ENCODE results near the gene ZDHHC3. TPM values are rescaled to one million over a fixed set of nuclear protein-coding genes. Genes with fewer than 3 reads are reported as not detected.

The ZDHHC3 gene
- total RNA-seq, 2 donors from 2014 or later, result 63.7 to 69.7 TPM

DNA sequence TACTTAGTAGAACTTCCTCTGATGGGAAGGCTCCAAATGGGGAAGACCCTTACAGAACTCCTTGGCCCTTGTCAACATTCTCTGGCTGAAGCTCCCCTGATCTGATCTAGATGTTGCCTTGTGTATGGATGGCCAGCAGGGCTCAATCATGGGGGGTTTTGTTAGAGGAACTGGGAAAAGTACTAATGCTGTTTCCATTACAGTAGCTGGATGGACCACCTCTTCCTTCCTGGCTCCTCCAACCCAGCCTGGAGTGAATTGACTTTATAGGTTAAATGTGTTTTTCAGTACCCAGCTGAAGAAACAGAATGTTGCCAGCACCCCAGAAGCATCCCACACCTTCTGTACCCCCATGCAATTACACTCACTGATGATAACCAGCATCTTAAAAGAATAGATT, 27.4 kb upstream of the ZDHHC3 start:
- Histone ChIP-seq H3K9ac (ENCODE audit: extremely low read depth, low read length, poor library complexity, severe bottlenecking) (no peak overlapping the region), H3K27ac (ENCODE audit: low read depth, low read length) (no peak overlapping the region), H3K36me3 (ENCODE audit: control insufficient read depth, insufficient read depth, low read length) (peaks cover 88% of the 10 kb centered on the region), H3K9me3 (ENCODE audit: control insufficient read depth, low read length) (peaks cover 23% of the 10 kb centered on the region), H3K27me3 (ENCODE audit: control insufficient read depth, insufficient read depth, low read length, poor library complexity, severe bottlenecking) (no peaks in the 10 kb centered on the region), H3K4me3 (ENCODE audit: low read length) (no peak overlapping the region), H3K4me1 (ENCODE audit: control insufficient read depth, insufficient read depth, low read length) (no peaks in the 10 kb centered on the region)
- H3K27ac Mint-ChIP-seq, result no peak overlapping the region
- TF ChIP-seq, protein P1, sequence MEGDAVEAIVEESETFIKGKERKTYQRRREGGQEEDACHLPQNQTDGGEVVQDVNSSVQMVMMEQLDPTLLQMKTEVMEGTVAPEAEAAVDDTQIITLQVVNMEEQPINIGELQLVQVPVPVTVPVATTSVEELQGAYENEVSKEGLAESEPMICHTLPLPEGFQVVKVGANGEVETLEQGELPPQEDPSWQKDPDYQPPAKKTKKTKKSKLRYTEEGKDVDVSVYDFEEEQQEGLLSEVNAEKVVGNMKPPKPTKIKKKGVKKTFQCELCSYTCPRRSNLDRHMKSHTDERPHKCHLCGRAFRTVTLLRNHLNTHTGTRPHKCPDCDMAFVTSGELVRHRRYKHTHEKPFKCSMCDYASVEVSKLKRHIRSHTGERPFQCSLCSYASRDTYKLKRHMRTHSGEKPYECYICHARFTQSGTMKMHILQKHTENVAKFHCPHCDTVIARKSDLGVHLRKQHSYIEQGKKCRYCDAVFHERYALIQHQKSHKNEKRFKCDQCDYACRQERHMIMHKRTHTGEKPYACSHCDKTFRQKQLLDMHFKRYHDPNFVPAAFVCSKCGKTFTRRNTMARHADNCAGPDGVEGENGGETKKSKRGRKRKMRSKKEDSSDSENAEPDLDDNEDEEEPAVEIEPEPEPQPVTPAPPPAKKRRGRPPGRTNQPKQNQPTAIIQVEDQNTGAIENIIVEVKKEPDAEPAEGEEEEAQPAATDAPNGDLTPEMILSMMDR (conservative IDR thresholded peaks at IDR 0.05), result no peak
- DNase-seq, result no peak
- no peak overlapping the region for H3K4me3 Mint-ChIP-seq
- H3K27me3 Mint-ChIP-seq (ENCODE audit: insufficient read depth), result no peaks in the 10 kb centered on the region
- peaks cover 30% of the 10 kb centered on the region for H3K9me3 Mint-ChIP-seq
- no peaks in the 10 kb centered on the region for H3K4me1 Mint-ChIP-seq
- H3K36me3 Mint-ChIP-seq (ENCODE audit: low read depth), result peaks cover 79% of the 10 kb centered on the region

DNA sequence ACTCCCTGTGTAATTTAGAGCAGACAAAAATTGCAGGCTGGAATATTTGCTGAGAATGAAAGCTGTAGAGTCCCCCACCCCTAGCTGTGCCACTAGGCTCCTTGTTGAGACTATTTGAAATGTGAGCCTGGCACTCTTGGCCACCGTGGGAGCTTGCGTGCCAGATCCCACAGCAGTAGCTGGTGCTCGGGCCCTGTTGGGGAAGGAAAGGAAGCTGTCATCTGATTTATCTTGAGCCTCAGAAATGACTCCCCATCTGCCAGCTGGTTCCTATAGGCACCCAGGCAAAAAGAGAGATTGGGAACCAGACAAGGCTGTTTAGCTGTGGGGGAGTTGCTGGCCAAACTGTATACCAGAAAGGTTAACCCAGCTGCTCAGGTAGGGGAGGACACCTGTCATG, 26.7 kb upstream of the ZDHHC3 start:
- Mint-ChIP-seq H3K4me3 (no peak overlapping the region), H3K9me3 (peaks cover 30% of the 10 kb centered on the region), H3K27ac (no peak overlapping the region), H3K4me1 (no peaks in the 10 kb centered on the region), H3K36me3 (ENCODE audit: low read depth) (peaks cover 79% of the 10 kb centered on the region), H3K27me3 (ENCODE audit: insufficient read depth) (no peaks in the 10 kb centered on the region)
- TF ChIP-seq, protein P1 (conservative IDR thresholded peaks at IDR 0.05), result no peak
- WGBS, 2 experiments (ENCODE audit: insufficient coverage in 1 of 2, insufficient read length in 1 of 2), result 89 to 94% methylated on average over 3 of the region's 3 CpGs
- H3K4me1 ChIP-seq (ENCODE audit: control insufficient read depth, insufficient read depth, low read length), result no peaks in the 10 kb centered on the region
- H3K27ac ChIP-seq (ENCODE audit: low read depth, low read length), result no peak overlapping the region
- H3K9me3 ChIP-seq (ENCODE audit: control insufficient read depth, low read length), result peaks cover 23% of the 10 kb centered on the region
- no peak overlapping the region for H3K9ac ChIP-seq (ENCODE audit: extremely low read depth, low read length, poor library complexity, severe bottlenecking)
- no peak for DNase-seq
- H3K27me3 ChIP-seq (ENCODE audit: control insufficient read depth, insufficient read depth, low read length, poor library complexity, severe bottlenecking), result no peaks in the 10 kb centered on the region
- H3K36me3 ChIP-seq (ENCODE audit: control insufficient read depth, insufficient read depth, low read length), result peaks cover 83% of the 10 kb centered on the region
- no peak overlapping the region for H3K4me3 ChIP-seq (ENCODE audit: low read length)

DNA sequence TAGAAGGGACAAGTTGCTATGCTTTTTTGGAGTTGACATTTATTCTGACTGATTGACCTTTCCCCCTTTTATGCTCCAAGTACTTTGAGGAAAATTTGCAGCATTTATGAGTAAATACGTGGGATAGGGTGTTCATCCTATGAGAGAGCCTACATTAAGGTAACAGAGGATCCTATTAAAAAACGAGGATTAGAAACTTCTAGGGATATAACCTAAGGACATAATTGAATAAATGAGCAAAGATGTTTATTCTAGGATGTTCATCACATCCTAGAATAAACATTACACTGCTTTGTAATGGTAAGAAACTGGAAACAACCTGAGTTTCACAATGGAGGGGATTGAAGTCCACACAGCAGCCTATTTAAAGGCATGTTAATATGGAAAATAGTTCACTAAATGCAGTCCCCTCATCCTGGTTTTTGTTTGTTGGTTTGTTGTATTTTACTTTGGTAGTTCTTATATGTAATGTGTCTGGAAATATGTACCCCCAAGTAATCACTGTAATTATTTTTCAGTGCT, 26.2 kb upstream of the ZDHHC3 start:
- Histone ChIP-seq H3K4me1 (ENCODE audit: control insufficient read depth, insufficient read depth, low read length) (no peaks in the 10 kb centered on the region), H3K36me3 (ENCODE audit: control insufficient read depth, insufficient read depth, low read length) (peaks cover 82% of the 10 kb centered on the region), H3K9me3 (ENCODE audit: control insufficient read depth, low read length) (peaks cover 23% of the 10 kb centered on the region), H3K4me3 (ENCODE audit: low read length) (no peak overlapping the region), H3K27me3 (ENCODE audit: control insufficient read depth, insufficient read depth, low read length, poor library complexity, severe bottlenecking) (no peaks in the 10 kb centered on the region), H3K27ac (ENCODE audit: low read depth, low read length) (no peak overlapping the region), H3K9ac (ENCODE audit: extremely low read depth, low read length, poor library complexity, severe bottlenecking) (no peak overlapping the region)
- DNase-seq, result no peak
- H3K36me3 Mint-ChIP-seq (ENCODE audit: low read depth), result peaks cover 80% of the 10 kb centered on the region
- no peak overlapping the region for H3K27ac Mint-ChIP-seq
- TF ChIP-seq, protein P1 (conservative IDR thresholded peaks at IDR 0.05), result no peak
- H3K4me1 Mint-ChIP-seq, result no peaks in the 10 kb centered on the region
- H3K9me3 Mint-ChIP-seq, result peaks cover 30% of the 10 kb centered on the region
- H3K4me3 Mint-ChIP-seq, result no peak overlapping the region
- WGBS, 2 experiments (ENCODE audit: insufficient coverage in 1 of 2, insufficient read length in 1 of 2), result 83 to 93% methylated on average over 1 of the region's 2 CpGs
- H3K27me3 Mint-ChIP-seq (ENCODE audit: insufficient read depth), result no peaks in the 10 kb centered on the region

Measured in endodermal cell (in vitro differentiated cells).